ENCODE data around the gene PRDX2. TPM values are rescaled to one million over a fixed set of nuclear protein-coding genes. Genes with fewer than 3 reads are reported as not detected.

The PRDX2 gene
- total RNA-seq, 1 donor from 2014 or later, result 166 TPM

DNA sequence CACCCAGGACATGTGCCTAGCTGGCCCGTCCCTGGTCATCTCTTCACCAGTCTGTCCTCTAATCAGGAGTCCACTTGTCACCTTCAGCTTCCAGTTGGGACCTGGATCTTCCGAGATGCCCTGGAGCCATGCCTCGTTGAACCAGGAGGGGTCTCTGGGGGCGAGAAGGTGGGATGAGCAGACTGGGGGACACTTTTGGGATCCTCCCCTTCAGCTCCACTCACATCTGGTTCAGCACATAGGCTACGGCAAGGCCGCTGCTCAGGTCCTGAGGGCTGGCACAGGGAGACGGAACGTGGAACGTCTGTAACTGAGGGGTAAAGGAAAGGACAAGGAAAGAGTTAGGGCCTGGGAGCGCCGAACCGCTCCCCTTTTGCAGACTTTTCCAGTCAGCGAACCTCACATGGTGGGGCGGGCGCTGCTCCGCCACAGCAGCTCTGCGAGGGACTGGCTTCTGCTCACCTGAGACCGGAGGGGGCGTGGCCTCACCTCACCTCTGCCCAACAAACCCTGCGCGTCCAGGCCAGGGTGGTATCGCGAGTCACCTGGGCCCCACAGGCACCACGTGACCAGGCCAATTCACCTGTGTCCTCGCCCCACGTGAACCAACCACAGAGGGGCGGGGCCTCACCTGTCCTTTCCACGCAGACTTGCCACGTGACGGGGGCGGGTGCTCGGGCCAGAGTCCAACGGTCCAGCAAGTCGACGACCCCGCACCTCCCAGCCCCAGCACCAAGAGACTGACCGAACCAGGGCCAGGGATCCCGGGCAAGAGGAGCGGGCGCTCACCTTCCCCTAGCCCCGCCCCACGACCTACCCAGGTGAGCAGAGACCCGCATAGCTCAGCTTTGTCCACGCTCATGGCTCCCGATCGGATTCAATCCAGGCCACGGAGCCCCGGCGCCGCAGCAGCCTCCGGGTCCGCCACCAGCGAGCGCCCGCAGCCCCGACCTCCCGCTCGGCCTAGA is 26.7 kb downstream of the PRDX2 start, which contains the start of gene HOOK2:
Gene HOOK2, minus strand, starts transcription at position 965 of the 968 bp plus-strand sequence. Its CDS starts 103 bp downstream, at position 862.
- H3K9ac ChIP-seq (ENCODE audit: low read length), result peak within 1 kb of the TSS; percentile 76
- TF ChIP-seq, protein P1, sequence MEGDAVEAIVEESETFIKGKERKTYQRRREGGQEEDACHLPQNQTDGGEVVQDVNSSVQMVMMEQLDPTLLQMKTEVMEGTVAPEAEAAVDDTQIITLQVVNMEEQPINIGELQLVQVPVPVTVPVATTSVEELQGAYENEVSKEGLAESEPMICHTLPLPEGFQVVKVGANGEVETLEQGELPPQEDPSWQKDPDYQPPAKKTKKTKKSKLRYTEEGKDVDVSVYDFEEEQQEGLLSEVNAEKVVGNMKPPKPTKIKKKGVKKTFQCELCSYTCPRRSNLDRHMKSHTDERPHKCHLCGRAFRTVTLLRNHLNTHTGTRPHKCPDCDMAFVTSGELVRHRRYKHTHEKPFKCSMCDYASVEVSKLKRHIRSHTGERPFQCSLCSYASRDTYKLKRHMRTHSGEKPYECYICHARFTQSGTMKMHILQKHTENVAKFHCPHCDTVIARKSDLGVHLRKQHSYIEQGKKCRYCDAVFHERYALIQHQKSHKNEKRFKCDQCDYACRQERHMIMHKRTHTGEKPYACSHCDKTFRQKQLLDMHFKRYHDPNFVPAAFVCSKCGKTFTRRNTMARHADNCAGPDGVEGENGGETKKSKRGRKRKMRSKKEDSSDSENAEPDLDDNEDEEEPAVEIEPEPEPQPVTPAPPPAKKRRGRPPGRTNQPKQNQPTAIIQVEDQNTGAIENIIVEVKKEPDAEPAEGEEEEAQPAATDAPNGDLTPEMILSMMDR (IDR thresholded peaks at IDR 0.05; ENCODE audit: insufficient read depth, low read depth, low read length), result no peak
- no peak for TF ChIP-seq EZH2 (IDR thresholded peaks at IDR 0.05; ENCODE audit: insufficient read depth, low read length)
- no peak for FAIRE-seq

DNA sequence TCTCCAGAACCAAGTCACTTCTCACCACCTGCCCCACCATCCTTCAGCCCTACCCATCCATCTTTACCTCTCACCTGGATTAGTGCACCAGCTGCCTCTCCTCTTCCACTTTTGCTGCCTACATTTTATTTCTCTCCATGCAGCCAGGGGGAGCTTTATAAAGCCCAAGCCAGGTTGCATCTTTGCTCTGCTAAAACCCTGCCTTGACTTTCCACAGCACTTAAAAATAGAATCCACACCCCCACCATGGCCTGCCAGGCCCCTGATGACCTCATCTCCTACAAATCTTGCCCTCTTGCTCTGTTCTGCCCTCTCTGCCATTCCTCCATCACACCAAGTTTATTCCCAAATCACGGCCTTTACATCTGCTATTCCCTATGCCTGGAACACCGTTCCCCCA is 28.0 kb downstream of the PRDX2 start:
- Histone ChIP-seq H3K27ac (ENCODE audit: low read depth, low read length) (no peak overlapping the region), H3K9ac (ENCODE audit: low read length) (no peak overlapping the region), H3K4me2 (ENCODE audit: low read length) (no peak overlapping the region), H3K9me3 (ENCODE audit: insufficient read depth, low read depth, low read length) (no peaks in the 10 kb centered on the region), H3K4me1 (ENCODE audit: insufficient read depth, low read length) (peaks cover 14% of the 10 kb centered on the region), H3K79me2 (ENCODE audit: insufficient read depth, low read length) (no peaks in the 10 kb centered on the region), H2AFZ (ENCODE audit: low read depth, low read length) (no peak overlapping the region), H3K4me3 (ENCODE audit: insufficient read depth, low read depth, low read length) (no peak overlapping the region), H3K36me3 (ENCODE audit: insufficient read depth, low read length) (no peaks in the 10 kb centered on the region), H3K27me3 (ENCODE audit: insufficient read depth, low read length) (no peaks in the 10 kb centered on the region), H4K20me1 (ENCODE audit: insufficient read depth, low read length) (no peaks in the 10 kb centered on the region)
- Mint-ChIP-seq H3K27me3 (ENCODE audit: low read depth, unreplicated experiment) (peaks cover 5% of the 10 kb centered on the region), H3K27ac (ENCODE audit: unreplicated experiment) (peak overlapping the region; percentile 73), H3K4me3 (ENCODE audit: unreplicated experiment) (peak overlapping the region; percentile 64), H3K4me1 (ENCODE audit: low read depth, unreplicated experiment) (peaks cover 13% of the 10 kb centered on the region), H3K9me3 (ENCODE audit: unreplicated experiment) (no peaks in the 10 kb centered on the region), H3K36me3 (ENCODE audit: low read depth, unreplicated experiment) (peaks cover 5% of the 10 kb centered on the region)
- TF ChIP-seq, protein P1 (IDR thresholded peaks at IDR 0.05; ENCODE audit: insufficient read depth, low read depth, low read length), result peak; percentile 22
- TF ChIP-seq EZH2 (IDR thresholded peaks at IDR 0.05; ENCODE audit: insufficient read depth, low read length), result no peak
- DNase-seq (ENCODE audit: low read depth) (no peak), FAIRE-seq (no peak)

More for the DNA sequence above, 26.7 kb downstream of the PRDX2 start, which contains the start of gene HOOK2:
- Histone ChIP-seq H3K4me2 (ENCODE audit: low read length) (peak within 1 kb of the TSS; percentile 97), H3K9me3 (ENCODE audit: insufficient read depth, low read depth, low read length) (no peaks in the 10 kb centered on the region), H3K27ac (ENCODE audit: low read depth, low read length) (peak within 1 kb of the TSS; percentile 7), H3K27me3 (ENCODE audit: insufficient read depth, low read length) (no peaks in the 10 kb centered on the region), H3K79me2 (ENCODE audit: insufficient read depth, low read length) (no peaks in the 10 kb centered on the region), H4K20me1 (ENCODE audit: insufficient read depth, low read length) (no peaks in the 10 kb centered on the region), H2AFZ (ENCODE audit: low read depth, low read length) (peak within 1 kb of the TSS; percentile 89), H3K4me3 (ENCODE audit: insufficient read depth, low read depth, low read length) (peak within 1 kb of the TSS; percentile 67), H3K36me3 (ENCODE audit: insufficient read depth, low read length) (no peaks in the 10 kb centered on the region), H3K4me1 (ENCODE audit: insufficient read depth, low read length) (peaks cover 27% of the 10 kb centered on the region)
- peak within 1 kb of the TSS; percentile 58 for H3K27ac Mint-ChIP-seq (ENCODE audit: unreplicated experiment)
- H3K9me3 Mint-ChIP-seq (ENCODE audit: unreplicated experiment), result no peaks in the 10 kb centered on the region
- peaks cover 5% of the 10 kb centered on the region for H3K36me3 Mint-ChIP-seq (ENCODE audit: low read depth, unreplicated experiment)
- H3K27me3 Mint-ChIP-seq (ENCODE audit: low read depth, unreplicated experiment), result peaks cover 5% of the 10 kb centered on the region
- H3K4me1 Mint-ChIP-seq (ENCODE audit: low read depth, unreplicated experiment), result peaks cover 23% of the 10 kb centered on the region
- H3K4me3 Mint-ChIP-seq (ENCODE audit: unreplicated experiment), result peak within 1 kb of the TSS; percentile 81
- DNase-seq (ENCODE audit: low read depth), result no peak

Measured in astrocyte (in vitro differentiated cells and primary cell).